ENCODE results near the gene NDOR1. TPM values are rescaled to one million over a fixed set of nuclear protein-coding genes. Genes with fewer than 3 reads are reported as not detected.

The NDOR1 gene
- total RNA-seq, 1 donor from 2014 or later = 28.0 TPM

DNA sequence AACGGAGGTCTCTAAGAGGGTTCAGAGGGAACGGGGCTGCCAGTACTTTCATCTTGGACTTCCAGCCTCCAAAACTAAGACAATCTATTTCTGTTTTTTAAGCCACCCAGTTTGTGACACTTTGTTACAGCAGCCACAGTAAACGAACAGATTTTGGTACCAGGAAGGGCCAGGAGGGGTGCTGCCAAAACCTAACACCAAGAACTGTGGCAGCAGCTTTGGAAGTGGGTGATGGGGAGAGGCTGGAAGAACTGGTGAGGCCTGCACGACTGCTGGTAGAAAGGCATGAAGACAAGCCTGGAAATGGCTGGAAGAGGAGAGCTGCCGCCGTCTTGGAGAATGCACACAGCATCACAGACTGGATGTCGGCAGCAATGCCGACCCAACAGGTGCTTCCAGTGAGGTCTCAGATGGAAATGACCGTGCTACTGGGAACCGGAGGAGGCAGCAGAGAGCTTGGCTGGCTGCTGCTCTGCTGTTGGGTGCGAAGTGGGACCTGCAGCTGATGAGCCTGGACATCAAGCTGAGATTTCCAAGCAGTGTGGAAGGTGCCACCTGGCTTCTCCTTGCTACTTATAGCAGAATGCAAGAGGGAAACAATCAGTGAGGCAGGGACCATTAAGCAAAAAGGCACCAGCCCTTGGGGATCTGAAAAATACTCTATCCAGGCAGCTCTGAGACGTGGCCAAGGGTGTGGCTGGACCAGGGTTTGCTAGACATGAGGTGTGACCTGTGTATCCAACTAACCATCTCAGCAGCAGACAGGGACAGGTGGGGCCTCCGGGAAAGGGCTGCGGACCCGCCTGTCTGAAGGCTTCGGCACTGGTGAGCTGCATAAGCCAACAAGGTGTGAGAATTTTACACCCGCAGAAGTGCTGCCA is 29.0 kb upstream of the NDOR1 start:
- Mint-ChIP-seq H3K36me3 (no peaks in the 10 kb centered on the region), H3K4me1 (ENCODE audit: unreplicated experiment) (no peaks in the 10 kb centered on the region), H3K27me3 (peaks cover 14% of the 10 kb centered on the region), H3K27ac (no peak overlapping the region), H3K9me3 (no peaks in the 10 kb centered on the region), H3K4me3 (no peak overlapping the region)
- no peak for DNase-seq (ENCODE audit: extremely low spot score, unreplicated experiment)
- TF ChIP-seq, protein P1, sequence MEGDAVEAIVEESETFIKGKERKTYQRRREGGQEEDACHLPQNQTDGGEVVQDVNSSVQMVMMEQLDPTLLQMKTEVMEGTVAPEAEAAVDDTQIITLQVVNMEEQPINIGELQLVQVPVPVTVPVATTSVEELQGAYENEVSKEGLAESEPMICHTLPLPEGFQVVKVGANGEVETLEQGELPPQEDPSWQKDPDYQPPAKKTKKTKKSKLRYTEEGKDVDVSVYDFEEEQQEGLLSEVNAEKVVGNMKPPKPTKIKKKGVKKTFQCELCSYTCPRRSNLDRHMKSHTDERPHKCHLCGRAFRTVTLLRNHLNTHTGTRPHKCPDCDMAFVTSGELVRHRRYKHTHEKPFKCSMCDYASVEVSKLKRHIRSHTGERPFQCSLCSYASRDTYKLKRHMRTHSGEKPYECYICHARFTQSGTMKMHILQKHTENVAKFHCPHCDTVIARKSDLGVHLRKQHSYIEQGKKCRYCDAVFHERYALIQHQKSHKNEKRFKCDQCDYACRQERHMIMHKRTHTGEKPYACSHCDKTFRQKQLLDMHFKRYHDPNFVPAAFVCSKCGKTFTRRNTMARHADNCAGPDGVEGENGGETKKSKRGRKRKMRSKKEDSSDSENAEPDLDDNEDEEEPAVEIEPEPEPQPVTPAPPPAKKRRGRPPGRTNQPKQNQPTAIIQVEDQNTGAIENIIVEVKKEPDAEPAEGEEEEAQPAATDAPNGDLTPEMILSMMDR (conservative IDR thresholded peaks at IDR 0.05) = peak; percentile 69

GRCh38 chr9:137178201-137178938 is 27.1 kb upstream of the NDOR1 start:
- no peak for DNase-seq (ENCODE audit: extremely low spot score, unreplicated experiment)
- TF ChIP-seq, protein P1 (conservative IDR thresholded peaks at IDR 0.05) = no peak
- Mint-ChIP-seq H3K4me3 (no peak overlapping the region), H3K4me1 (ENCODE audit: unreplicated experiment) (no peaks in the 10 kb centered on the region), H3K9me3 (no peaks in the 10 kb centered on the region), H3K27me3 (peaks cover 8% of the 10 kb centered on the region), H3K36me3 (no peaks in the 10 kb centered on the region), H3K27ac (no peak overlapping the region)

- H3K36me3 Mint-ChIP-seq = no peaks in the 10 kb centered on the region
- H3K4me1 Mint-ChIP-seq (ENCODE audit: unreplicated experiment) = no peaks in the 10 kb centered on the region
- no peak overlapping the region for H3K4me3 Mint-ChIP-seq
- H3K9me3 Mint-ChIP-seq = no peaks in the 10 kb centered on the region
- peaks cover 5% of the 10 kb centered on the region for H3K27me3 Mint-ChIP-seq
- no peak for DNase-seq (ENCODE audit: extremely low spot score, unreplicated experiment)
- TF ChIP-seq, protein P1 (conservative IDR thresholded peaks at IDR 0.05) = no peak
- no peak overlapping the region for H3K27ac Mint-ChIP-seq
Measured at GRCh38 chr9:137178939-137179630, 26.4 kb upstream of the NDOR1 start.

- Mint-ChIP-seq H3K9me3 (no peaks in the 10 kb centered on the region), H3K36me3 (no peaks in the 10 kb centered on the region), H3K4me1 (ENCODE audit: unreplicated experiment) (no peaks in the 10 kb centered on the region), H3K27me3 (peaks cover 5% of the 10 kb centered on the region), H3K4me3 (no peak overlapping the region), H3K27ac (no peak overlapping the region)
- DNase-seq (ENCODE audit: extremely low spot score, unreplicated experiment) = no peak
- TF ChIP-seq, protein P1 (conservative IDR thresholded peaks at IDR 0.05) = no peak
Measured at GRCh38 chr9:137179761-137180160, 25.7 kb upstream of the NDOR1 start.

DNA sequence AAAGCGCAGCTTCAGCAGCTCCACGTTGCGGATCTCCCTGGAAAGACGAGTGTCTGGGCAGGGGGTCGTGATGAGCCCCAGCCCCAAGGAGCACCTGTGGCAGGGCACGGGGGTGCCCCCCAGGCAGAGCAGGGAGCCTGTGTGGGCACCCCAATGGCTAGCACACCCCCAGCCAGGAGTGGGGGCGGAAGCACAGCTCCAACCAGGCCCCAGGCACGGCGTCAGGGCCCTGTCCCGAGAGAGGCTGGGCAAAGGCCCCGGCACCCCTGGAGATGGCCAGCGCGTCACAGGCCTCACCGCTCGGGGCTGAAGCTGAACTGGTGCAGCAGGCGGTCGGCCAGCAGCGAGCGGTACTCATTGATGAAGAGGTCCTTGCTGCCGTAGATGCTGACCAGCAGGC is 25.0 kb upstream of the NDOR1 start:
- TF ChIP-seq, protein P1 (conservative IDR thresholded peaks at IDR 0.05) = no peak
- Mint-ChIP-seq H3K36me3 (no peaks in the 10 kb centered on the region), H3K27ac (no peak overlapping the region), H3K9me3 (no peaks in the 10 kb centered on the region), H3K4me3 (no peak overlapping the region), H3K4me1 (ENCODE audit: unreplicated experiment) (no peaks in the 10 kb centered on the region), H3K27me3 (peaks cover 5% of the 10 kb centered on the region)
- no peak for DNase-seq (ENCODE audit: extremely low spot score, unreplicated experiment)

Measured in type B pancreatic cell (in vitro differentiated cells).